ENCODE measurements around the gene POLR2E. TPM values are rescaled to one million over a fixed set of nuclear protein-coding genes. Genes with fewer than 3 reads are reported as not detected.

Gene POLR2E
- total and polyA plus RNA-seq, 10 of the 15 experiments (the other 5 are each of a cell fraction or from before 2014, with no cell fraction given), result 4.0 to 487 (median 200) TPM

DNA sequence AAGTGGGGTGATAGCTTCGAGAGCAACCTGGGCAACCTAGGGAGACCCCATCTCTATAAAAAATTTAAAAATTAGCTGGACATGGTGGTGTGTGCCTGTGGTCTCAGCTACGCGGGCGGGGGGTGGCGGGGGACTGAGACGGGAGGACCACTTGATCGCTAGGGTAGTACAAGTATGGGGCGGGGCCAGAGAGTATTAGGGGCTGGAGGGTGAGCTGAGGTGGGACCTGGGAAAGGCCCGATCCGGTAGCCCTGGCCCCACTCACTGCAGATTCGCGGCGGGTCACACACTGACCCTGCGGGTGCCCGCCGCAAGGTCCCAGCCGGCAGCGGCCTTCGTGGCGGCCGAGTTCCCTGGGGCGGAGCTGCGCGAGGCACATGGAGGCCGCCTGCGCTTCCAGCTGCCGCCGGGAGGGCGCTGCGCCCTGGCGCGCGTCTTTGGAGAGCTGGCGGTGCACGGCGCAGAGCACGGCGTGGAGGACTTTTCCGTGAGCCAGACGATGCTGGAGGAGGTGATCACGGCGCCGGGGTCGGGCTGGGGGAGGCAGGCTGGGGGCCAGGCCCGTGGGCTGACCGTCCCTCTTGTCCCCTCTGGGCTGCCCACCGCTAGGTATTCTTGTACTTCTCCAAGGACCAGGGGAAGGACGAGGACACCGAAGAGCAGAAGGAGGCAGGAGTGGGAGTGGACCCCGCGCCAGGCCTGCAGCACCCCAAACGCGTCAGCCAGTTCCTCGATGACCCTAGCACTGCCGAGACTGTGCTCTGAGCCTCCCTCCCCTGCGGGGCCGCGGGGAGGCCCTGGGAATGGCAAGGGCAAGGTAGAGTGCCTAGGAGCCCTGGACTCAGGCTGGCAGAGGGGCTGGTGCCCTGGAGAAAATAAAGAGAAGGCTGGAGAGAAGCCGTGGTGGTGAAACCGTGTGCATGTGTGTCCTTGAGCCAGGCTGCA lies 30.2 kb downstream of the POLR2E start (continued):
- TF ChIP-seq, protein P1, sequence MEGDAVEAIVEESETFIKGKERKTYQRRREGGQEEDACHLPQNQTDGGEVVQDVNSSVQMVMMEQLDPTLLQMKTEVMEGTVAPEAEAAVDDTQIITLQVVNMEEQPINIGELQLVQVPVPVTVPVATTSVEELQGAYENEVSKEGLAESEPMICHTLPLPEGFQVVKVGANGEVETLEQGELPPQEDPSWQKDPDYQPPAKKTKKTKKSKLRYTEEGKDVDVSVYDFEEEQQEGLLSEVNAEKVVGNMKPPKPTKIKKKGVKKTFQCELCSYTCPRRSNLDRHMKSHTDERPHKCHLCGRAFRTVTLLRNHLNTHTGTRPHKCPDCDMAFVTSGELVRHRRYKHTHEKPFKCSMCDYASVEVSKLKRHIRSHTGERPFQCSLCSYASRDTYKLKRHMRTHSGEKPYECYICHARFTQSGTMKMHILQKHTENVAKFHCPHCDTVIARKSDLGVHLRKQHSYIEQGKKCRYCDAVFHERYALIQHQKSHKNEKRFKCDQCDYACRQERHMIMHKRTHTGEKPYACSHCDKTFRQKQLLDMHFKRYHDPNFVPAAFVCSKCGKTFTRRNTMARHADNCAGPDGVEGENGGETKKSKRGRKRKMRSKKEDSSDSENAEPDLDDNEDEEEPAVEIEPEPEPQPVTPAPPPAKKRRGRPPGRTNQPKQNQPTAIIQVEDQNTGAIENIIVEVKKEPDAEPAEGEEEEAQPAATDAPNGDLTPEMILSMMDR (IDR thresholded peaks at IDR 0.05 in 2 of 3, conservative IDR thresholded peaks at IDR 0.05 in 1 of 3; ENCODE audit: control insufficient read depth in 2 of 3, extremely low read depth in 1 of 3, insufficient read depth in 1 of 3, low read depth in 3 of 3, low read length in 3 of 3), result peak; percentile 73 to 85 (median 82)
- TF ChIP-seq, protein P2, sequence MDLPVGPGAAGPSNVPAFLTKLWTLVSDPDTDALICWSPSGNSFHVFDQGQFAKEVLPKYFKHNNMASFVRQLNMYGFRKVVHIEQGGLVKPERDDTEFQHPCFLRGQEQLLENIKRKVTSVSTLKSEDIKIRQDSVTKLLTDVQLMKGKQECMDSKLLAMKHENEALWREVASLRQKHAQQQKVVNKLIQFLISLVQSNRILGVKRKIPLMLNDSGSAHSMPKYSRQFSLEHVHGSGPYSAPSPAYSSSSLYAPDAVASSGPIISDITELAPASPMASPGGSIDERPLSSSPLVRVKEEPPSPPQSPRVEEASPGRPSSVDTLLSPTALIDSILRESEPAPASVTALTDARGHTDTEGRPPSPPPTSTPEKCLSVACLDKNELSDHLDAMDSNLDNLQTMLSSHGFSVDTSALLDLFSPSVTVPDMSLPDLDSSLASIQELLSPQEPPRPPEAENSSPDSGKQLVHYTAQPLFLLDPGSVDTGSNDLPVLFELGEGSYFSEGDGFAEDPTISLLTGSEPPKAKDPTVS (IDR thresholded peaks at IDR 0.05; ENCODE audit: low read depth, low read length), result no peak
- peak; percentile 73 for TF ChIP-seq NR2F1 (conservative IDR thresholded peaks at IDR 0.05)
- TF ChIP-seq EZH2 (IDR thresholded peaks at IDR 0.05; ENCODE audit: borderline replicate concordance, control insufficient read depth, low read depth, low read length), result no peak
- TF ChIP-seq NR2C2 (IDR thresholded peaks at IDR 0.05; ENCODE audit: borderline replicate concordance, control insufficient read depth, insufficient read length, low read depth), result no peak
- no peak for TF ChIP-seq HCFC1 (IDR thresholded peaks at IDR 0.05; ENCODE audit: low read length)
- TF ChIP-seq YBX1 (IDR thresholded peaks at IDR 0.05), result no peak
- peak; percentile 53 for TF ChIP-seq MYC (IDR thresholded peaks at IDR 0.05; ENCODE audit: insufficient read depth, insufficient read length, insufficient replicate concordance, low read length, severe bottlenecking)
- no peak for TF ChIP-seq CREB1 (IDR thresholded peaks at IDR 0.05; ENCODE audit: low read depth)
- TF ChIP-seq, protein P3, sequence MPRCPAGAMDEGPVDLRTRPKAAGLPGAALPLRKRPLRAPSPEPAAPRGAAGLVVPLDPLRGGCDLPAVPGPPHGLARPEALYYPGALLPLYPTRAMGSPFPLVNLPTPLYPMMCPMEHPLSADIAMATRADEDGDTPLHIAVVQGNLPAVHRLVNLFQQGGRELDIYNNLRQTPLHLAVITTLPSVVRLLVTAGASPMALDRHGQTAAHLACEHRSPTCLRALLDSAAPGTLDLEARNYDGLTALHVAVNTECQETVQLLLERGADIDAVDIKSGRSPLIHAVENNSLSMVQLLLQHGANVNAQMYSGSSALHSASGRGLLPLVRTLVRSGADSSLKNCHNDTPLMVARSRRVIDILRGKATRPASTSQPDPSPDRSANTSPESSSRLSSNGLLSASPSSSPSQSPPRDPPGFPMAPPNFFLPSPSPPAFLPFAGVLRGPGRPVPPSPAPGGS (IDR thresholded peaks at IDR 0.05; ENCODE audit: borderline replicate concordance, insufficient read depth, low read depth, low read length, poor library complexity, severe bottlenecking), result no peak
- TF ChIP-seq CBFB (IDR thresholded peaks at IDR 0.05; ENCODE audit: low read depth), result no peak
- no peak for TF ChIP-seq NFIC (IDR thresholded peaks at IDR 0.05; ENCODE audit: low read depth, low read length)
- peak; percentile 81; the same call in 1 of the 2 replicates for TF ChIP-seq TCF3 (IDR thresholded peaks at IDR 0.05; ENCODE audit: borderline replicate concordance, insufficient read depth, low read depth, low read length)
- TF ChIP-seq, protein P4, sequence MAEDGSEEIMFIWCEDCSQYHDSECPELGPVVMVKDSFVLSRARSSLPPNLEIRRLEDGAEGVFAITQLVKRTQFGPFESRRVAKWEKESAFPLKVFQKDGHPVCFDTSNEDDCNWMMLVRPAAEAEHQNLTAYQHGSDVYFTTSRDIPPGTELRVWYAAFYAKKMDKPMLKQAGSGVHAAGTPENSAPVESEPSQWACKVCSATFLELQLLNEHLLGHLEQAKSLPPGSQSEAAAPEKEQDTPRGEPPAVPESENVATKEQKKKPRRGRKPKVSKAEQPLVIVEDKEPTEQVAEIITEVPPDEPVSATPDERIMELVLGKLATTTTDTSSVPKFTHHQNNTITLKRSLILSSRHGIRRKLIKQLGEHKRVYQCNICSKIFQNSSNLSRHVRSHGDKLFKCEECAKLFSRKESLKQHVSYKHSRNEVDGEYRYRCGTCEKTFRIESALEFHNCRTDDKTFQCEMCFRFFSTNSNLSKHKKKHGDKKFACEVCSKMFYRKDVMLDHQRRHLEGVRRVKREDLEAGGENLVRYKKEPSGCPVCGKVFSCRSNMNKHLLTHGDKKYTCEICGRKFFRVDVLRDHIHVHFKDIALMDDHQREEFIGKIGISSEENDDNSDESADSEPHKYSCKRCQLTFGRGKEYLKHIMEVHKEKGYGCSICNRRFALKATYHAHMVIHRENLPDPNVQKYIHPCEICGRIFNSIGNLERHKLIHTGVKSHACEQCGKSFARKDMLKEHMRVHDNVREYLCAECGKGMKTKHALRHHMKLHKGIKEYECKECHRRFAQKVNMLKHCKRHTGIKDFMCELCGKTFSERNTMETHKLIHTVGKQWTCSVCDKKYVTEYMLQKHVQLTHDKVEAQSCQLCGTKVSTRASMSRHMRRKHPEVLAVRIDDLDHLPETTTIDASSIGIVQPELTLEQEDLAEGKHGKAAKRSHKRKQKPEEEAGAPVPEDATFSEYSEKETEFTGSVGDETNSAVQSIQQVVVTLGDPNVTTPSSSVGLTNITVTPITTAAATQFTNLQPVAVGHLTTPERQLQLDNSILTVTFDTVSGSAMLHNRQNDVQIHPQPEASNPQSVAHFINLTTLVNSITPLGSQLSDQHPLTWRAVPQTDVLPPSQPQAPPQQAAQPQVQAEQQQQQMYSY (CRISPR knock-in tag; IDR thresholded peaks at IDR 0.05), result no peak
- TF ChIP-seq ZBED1 (IDR thresholded peaks at IDR 0.05; ENCODE audit: borderline replicate concordance), result no peak
- TF ChIP-seq, protein P5, sequence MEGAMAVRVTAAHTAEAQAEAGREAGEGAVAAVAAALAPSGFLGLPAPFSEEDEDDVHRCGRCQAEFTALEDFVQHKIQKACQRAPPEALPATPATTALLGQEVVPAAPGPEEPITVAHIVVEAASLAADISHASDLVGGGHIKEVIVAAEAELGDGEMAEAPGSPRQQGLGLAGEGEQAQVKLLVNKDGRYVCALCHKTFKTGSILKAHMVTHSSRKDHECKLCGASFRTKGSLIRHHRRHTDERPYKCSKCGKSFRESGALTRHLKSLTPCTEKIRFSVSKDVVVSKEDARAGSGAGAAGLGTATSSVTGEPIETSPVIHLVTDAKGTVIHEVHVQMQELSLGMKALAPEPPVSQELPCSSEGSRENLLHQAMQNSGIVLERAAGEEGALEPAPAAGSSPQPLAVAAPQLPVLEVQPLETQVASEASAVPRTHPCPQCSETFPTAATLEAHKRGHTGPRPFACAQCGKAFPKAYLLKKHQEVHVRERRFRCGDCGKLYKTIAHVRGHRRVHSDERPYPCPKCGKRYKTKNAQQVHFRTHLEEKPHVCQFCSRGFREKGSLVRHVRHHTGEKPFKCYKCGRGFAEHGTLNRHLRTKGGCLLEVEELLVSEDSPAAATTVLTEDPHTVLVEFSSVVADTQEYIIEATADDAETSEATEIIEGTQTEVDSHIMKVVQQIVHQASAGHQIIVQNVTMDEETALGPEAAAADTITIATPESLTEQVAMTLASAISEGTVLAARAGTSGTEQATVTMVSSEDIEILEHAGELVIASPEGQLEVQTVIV (IDR thresholded peaks at IDR 0.05; ENCODE audit: borderline replicate concordance, partially characterized antibody), result no peak

Measured in GM12878 (cell line).